Ovary (tissue), 9 donors: Measurements from ENCODE around the gene MAP2K6. TPM values are rescaled to one million over a fixed set of nuclear protein-coding genes. Genes with fewer than 3 reads are reported as not detected.

Experiments used
- DNase-seq, 5 donors: peaks; one replicate each; pipeline ENCODE4 v3.0.0-alpha.2; 2019 to 2020
- H3K27ac ChIP-seq, 2 donors: fragments of 200-600 bp; one replicate each; pipeline versions ENCODE4 v1.5.1 to v1.8.0; 2019 to 2022
- H3K27me3 ChIP-seq: fragments of 200-600 bp; one replicate; pipeline ENCODE4 v1.8.0; 2022
- H3K36me3 ChIP-seq: fragments of 200-600 bp; sonication (generic); one replicate; pipeline ENCODE4 v1.5.1; 2019
- H3K4me1 ChIP-seq: one replicate; pipeline ENCODE4 v1.8.1; 2013; ENCODE audit warnings: mild to moderate bottlenecking, moderate library complexity; ENCODE audit not compliant: insufficient read depth
- H3K4me3 ChIP-seq: fragments of 200-600 bp; sonication (generic); one replicate; pipeline ENCODE4 v1.5.1; 2017
- H3K9me3 ChIP-seq, 2 donors: fragments of 200-600 bp in 1 of 2; sonication (generic) in 1 of 2; one replicate each; pipeline versions ENCODE4 v1.5.1 to v1.8.1; 2013 to 2019; ENCODE audit warnings: mild to moderate bottlenecking in 1 of 2, moderate library complexity in 1 of 2
- EP300 ChIP-seq: sonication (generic); formaldehyde crosslinking; IDR thresholded peaks from one replicate; pipeline ENCODE4 v1.6.1; 2017; ENCODE audit warnings: antibody characterized with exemption
- POLR2A ChIP-seq: fragments of 450-650 bp; IDR thresholded peaks from one replicate; pipeline ENCODE4 v1.6.1; 2017; ENCODE audit warnings: antibody characterized with exemption, mild to moderate bottlenecking, moderate library complexity
- WGBS, 3 donors: extraction: QIAGEN DNeasy Blood & Tissue Kit in 1 of 3; methylation state at CpG; one replicate each; pipeline versions ENCODE4 v1.1.5 to v1.1.7; 2013 to 2017; 5-methylcytosine and 5-hydroxymethylcytosine counted together
- intact Hi-C, 4 donors: fragments of 100-400 bp; cut with DNase I; formaldehyde crosslinking; loops; one replicate each; pipeline versions ENCODE4 v1.11.0 to v1.15.1; 2022 to 2023
- polyA plus RNA-seq, 2 donors: library from polyadenylated mRNA; stranded (reverse); fragments of 200-250 nt in 1 of 2; fragments of 350-450 nt in 1 of 2; fragmentation: Illumina TruSeq in 1 of 2; extraction: RNeasy Lipid Tissue Mini Kit (QIAGEN cat#74804) in 1 of 2; gene quantifications; one replicate each; pipeline ENCODE4 v1.2.3, GENCODE V29; 2013 to 2014
- total RNA-seq, 7 donors: library from RNA; depleted of rRNA in 2 of 7; stranded (reverse); fragments of >200 nt in 2 of 7; fragmentation: NEBNext Ultra II Directional in 3 of 7; extraction: Animal tissue kit (Norgen Biotek cat#: 25700) in 3 of 7; gene quantifications; one replicate each; pipeline versions ENCODE4 v1.1.0 to v1.2.4, GENCODE V29; 2016 to 2023
- TF ChIP-seq, protein P1 (sequence below), 3 donors: fragments of 450-650 bp in 2 of 3; fragments of 200-600 bp in 1 of 3; IDR thresholded peaks; one replicate each; pipeline versions ENCODE4 v1.5.1 to v1.8.0; 2016 to 2022; ENCODE audit warnings: antibody characterized with exemption in 3 of 3, mild to moderate bottlenecking in 1 of 3
- donor health status: DM: no; HTN: no; CAD: no; lungs with moderate emphysema.
- donor health status: DM: no; HTN: no; CAD: no.
- donor health status: Bipolar disorder and iron deficiency.
- donor health status: DM: yes; HTN: yes; CAD: no.
- donor health status: DM: no; HTN: no; CAD: no.
- donor health status: DM: yes; HTN: yes; CAD: no.

MAP2K6 gene
- total and polyA plus RNA-seq, 9 donors: 1.0 to 8.4 (median 3.5) TPM

DNA sequence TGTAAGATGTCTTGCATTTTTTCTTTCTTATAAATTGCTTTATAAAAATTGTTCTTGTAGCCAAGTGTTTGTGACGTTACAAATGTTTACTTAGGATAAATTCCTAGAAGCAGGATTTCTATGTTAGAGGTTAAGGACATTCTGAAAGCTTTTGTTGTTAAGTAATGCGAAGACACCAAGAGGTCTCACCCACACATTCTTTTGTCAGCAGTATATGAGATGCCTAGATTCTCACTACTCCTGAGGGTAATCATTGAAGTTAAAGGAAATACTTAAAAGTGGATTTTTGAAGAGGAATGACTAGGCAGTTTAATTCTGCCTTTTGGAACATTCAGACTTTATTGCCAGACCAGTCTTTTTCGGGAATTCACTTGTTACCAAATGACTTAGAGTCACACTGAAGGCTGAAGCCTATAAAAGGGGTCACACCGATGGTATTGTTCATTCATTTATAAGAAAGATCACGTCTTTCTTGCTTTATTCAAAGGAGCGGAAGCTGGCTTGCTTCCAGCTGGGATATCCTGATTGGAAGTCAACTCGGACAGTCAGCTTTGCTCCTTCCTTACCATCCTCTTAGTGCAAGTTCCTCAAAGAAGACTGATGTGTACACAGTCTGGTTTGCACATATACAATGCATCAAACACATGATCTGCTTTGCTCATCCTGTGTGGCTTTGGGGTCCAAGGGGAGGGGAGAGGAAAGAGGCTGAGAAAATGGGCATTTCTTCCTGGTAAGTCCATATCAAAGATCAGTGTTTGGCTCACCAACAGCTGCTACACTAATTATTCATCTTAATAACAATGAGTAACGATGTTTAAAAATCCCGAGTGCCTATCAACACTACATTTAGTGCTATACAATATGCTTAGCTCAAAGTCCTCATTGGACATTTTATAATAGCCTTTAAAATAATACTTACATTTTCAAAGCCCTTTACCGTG is 160.0 kb downstream of the MAP2K6 start:
- Histone ChIP-seq H3K27me3 (no peaks in the 10 kb centered on the region), H3K9me3 (no peaks in the 10 kb centered on the region), H3K4me1 (peaks cover 15% of the 10 kb centered on the region), H3K36me3 (no peaks in the 10 kb centered on the region), H3K4me3 (no peak overlapping the region), H3K27ac (peak overlapping the region; percentile 1 to 74)
- intact Hi-C loops: loop anchor here in 1 of 4 donors (10.0 kb wide), 1 partner anchor 980 kb away; no protein-coding TSS in a partner anchor
- WGBS, 3 donors: 23 to 48% (median 34%) methylated on average over 10 of the region's 10 CpGs
- TF ChIP-seq EP300 (no peak), POLR2A (no peak)
- TF ChIP-seq, protein P1, sequence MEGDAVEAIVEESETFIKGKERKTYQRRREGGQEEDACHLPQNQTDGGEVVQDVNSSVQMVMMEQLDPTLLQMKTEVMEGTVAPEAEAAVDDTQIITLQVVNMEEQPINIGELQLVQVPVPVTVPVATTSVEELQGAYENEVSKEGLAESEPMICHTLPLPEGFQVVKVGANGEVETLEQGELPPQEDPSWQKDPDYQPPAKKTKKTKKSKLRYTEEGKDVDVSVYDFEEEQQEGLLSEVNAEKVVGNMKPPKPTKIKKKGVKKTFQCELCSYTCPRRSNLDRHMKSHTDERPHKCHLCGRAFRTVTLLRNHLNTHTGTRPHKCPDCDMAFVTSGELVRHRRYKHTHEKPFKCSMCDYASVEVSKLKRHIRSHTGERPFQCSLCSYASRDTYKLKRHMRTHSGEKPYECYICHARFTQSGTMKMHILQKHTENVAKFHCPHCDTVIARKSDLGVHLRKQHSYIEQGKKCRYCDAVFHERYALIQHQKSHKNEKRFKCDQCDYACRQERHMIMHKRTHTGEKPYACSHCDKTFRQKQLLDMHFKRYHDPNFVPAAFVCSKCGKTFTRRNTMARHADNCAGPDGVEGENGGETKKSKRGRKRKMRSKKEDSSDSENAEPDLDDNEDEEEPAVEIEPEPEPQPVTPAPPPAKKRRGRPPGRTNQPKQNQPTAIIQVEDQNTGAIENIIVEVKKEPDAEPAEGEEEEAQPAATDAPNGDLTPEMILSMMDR (IDR thresholded peaks at IDR 0.05): no peak
- peak in 2 of 5 donors; percentile 11 to 47 for DNase-seq

DNA sequence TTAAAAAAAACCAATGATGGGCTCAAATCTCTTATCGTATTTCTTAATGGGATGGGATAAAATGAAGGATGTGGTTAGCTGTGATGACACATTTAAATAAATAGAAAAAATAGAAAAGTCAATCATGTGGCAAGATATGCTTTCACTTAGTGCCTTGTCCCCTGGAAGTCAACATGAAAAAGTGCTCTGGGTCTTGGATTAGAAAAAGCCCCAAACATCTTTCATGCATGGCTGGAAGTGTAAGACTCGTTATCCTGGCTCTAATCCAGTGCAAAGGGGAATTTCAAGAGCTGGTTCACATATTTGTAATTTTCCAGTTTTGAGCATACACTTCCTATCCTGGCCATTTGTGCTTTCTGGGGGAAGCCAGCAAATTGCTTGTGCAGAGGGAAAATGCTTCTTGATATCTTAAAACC is 160.9 kb downstream of the MAP2K6 start:
- H3K36me3 ChIP-seq: no peaks in the 10 kb centered on the region
- 7 to 18% (median 18%) methylated on average over 2 of the region's 2 CpGs for WGBS, 3 donors
- H3K27ac ChIP-seq: peak overlapping the region in 1 of 2 donors; percentile 74
- peaks cover 15% of the 10 kb centered on the region for H3K4me1 ChIP-seq
- no peak overlapping the region for H3K4me3 ChIP-seq
- H3K9me3 ChIP-seq: no peaks in the 10 kb centered on the region
- no peak for TF ChIP-seq POLR2A
- no peak for TF ChIP-seq EP300
- TF ChIP-seq, protein P1 (IDR thresholded peaks at IDR 0.05): no peak
- no peaks in the 10 kb centered on the region for H3K27me3 ChIP-seq
- intact Hi-C loops: loop anchor here in 1 of 4 donors (10.0 kb wide), 1 partner anchor 979 kb away; no protein-coding TSS in a partner anchor
- DNase-seq: no peak

DNA sequence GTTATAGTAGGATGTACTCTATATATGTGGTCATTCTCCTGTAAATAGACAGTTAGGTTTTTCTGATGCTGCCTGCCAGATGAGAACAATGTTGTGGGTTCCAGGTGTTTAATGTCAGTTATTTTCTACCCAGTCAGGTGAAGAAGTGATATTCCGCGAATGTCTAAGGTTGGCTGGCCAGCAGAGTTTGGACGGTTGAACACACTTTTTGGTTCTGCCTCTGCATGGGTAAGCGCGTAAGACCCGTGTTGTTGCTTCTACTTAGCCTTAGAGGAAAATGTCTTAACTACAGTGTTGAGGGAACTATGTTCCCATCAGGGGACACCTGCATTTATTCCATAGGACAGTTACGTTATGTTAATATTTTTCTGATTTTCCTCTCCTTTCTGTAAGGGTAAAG is 162.6 kb downstream of the MAP2K6 start:
- H3K4me3 ChIP-seq: no peak overlapping the region
- peaks cover 17% of the 10 kb centered on the region for H3K4me1 ChIP-seq
- 94 to 98% (median 96%) methylated on average over 7 of the region's 7 CpGs for whole genome bisulfite sequencing, 3 donors
- intact Hi-C loops: loop anchor here in 1 of 4 donors (10.0 kb wide), 1 partner anchor 978 kb away; no protein-coding TSS in a partner anchor
- no peak for DNase-seq
- no peaks in the 10 kb centered on the region for H3K27me3 ChIP-seq
- no peaks in the 10 kb centered on the region for H3K9me3 ChIP-seq
- no peak for TF ChIP-seq POLR2A
- TF ChIP-seq, protein P1 (IDR thresholded peaks at IDR 0.05): no peak
- TF ChIP-seq EP300: no peak
- H3K27ac ChIP-seq: no peak overlapping the region
- no peaks in the 10 kb centered on the region for H3K36me3 ChIP-seq

DNA sequence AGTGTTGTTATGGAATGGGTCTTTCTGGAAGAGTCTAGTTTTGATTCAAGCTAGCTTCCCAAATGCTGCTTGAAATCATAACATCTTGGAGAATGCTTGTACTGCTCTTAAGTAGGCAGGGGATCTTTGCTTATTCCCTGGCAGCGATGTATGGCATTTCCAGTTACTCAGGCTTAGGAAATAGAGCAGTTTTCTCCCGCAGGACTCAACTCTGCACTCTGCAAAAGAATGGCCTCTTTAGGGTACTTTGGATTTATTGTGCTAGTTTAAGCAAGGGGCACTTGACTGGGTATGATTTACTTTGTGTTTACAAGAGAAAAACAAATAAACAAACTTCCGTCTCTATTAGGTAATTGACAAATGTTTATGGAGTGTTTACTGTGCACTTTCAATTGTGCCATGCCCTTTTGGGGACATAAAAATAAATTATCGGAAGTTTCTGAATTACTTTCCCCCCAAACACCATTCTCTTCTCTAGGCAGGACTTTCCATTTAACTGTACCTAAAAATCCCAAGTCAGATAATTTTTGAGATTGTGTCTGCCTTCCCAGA is 164.0 kb downstream of the MAP2K6 start:
- H3K4me3 ChIP-seq: no peak overlapping the region
- no peak for TF ChIP-seq POLR2A
- no peak for TF ChIP-seq EP300
- TF ChIP-seq, protein P1 (IDR thresholded peaks at IDR 0.05): no peak
- H3K9me3 ChIP-seq: no peaks in the 10 kb centered on the region
- no peak for DNase-seq
- WGBS, 3 donors: 83 to 88% (median 84%) methylated on average over 4 of the region's 4 CpGs
- no peaks in the 10 kb centered on the region for H3K27me3 ChIP-seq
- no peaks in the 10 kb centered on the region for H3K36me3 ChIP-seq
- no peak overlapping the region for H3K27ac ChIP-seq
- intact Hi-C loops: loop anchor here in 1 of 4 donors (10.0 kb wide), 1 partner anchor 976 kb away; no protein-coding TSS in a partner anchor
- peaks cover 14% of the 10 kb centered on the region for H3K4me1 ChIP-seq
